GM18505 (cell line): Measurements from ENCODE around the gene PKP4.

Source experiments
- ATAC-seq: cut with Tn5 transposase; IDR thresholded peaks from one replicate; pipeline ENCODE4 v1.9.1; 2021; ENCODE audit not compliant: unreplicated experiment
- POLR2A ChIP-seq: IDR thresholded peaks from 4 replicates; pipeline ENCODE4 v1.6.1; 2011; ENCODE audit warnings: borderline replicate concordance; ENCODE audit not compliant: insufficient read depth, insufficient read length; ENCODE audit errors: extremely low read depth

The PKP4 gene

GRCh38 chr2:158719403-158719802 is 262.7 kb downstream of the PKP4 start:
- no peak for ATAC-seq
- no peak for TF ChIP-seq POLR2A

GRCh38 chr2:158722266-158723105 is 265.7 kb downstream of the PKP4 start:
- TF ChIP-seq POLR2A, result no peak
- no peak for ATAC-seq

GRCh38 chr2:158723181-158723838 is 266.6 kb downstream of the PKP4 start:
- TF ChIP-seq POLR2A, result no peak
- no peak for ATAC-seq

DNA sequence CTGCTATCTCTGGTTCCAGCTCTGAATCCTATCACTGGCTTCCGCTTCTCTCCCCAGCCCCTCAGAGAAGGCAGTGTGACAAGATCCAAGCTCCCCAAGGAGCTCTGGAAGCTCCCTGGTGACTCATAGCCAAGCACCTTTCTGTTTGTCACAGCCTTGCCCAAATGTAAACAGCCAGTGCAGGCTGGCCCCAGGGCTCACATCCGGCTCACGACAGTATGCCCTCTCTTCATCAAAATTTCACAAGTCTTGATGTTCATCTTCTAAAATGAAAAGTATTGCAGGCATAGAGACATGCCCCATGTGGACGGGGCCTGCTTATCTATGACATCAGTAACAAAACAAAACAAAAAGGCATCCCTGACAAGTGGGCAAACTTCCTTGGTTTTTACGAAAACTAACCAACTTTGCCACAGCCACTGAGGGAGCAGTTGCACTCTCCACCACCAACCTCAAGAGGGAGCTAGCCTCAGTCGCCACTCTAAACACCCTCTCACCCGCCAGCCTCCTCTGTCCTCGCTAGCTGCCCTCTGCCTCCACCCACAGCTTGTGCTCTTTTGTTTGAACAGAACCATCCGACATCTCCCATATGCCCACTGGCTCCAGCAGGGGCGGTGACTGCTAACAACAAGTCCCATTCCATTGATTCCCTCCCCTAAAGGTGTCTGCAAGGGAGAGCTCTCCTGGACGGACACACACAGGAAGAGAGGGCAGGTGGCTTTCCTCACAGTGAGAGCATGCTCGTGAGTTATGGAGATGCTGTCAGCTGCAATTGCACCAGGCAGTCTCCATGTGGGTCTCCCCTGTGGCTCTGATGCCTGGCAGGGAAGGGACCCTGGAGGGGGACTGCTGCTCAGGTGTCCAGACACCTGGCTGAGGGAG is 267.4 kb downstream of the PKP4 start:
- no peak for ATAC-seq
- TF ChIP-seq POLR2A, result no peak

GRCh38 chr2:158724803-158725381 is 268.1 kb downstream of the PKP4 start:
- ATAC-seq, result no peak
- no peak for TF ChIP-seq POLR2A

- TF ChIP-seq POLR2A, result no peak
- no peak for ATAC-seq
Measured at GRCh38 chr2:158725441-158725891, 268.7 kb downstream of the PKP4 start.

GRCh38 chr2:158726911-158727592 is 270.3 kb downstream of the PKP4 start:
- TF ChIP-seq POLR2A, result no peak
- ATAC-seq, result no peak

DNA sequence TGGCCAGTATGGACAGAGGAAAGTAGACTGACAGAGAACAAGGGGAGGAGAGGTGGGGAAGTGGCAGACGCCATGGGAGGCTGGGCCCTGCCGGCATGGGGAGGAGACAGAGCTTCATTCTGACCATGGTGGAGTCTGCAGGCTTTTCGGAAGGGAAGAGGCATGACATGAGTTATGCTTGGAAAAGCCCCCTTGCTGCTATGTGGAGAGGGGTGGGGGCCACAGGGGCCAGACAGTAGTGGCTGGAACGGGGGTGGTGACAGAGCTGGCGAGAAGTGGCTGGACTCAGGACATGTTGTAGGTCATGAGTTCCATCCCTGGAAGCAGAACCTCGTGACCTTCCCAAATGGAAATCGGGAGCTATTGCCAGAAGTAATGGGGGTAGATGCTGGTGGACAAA is 271.7 kb downstream of the PKP4 start:
- ATAC-seq, result no peak
- TF ChIP-seq POLR2A, result no peak

- ATAC-seq, result no peak
- TF ChIP-seq POLR2A, result no peak
Measured at GRCh38 chr2:158729451-158729850, 272.7 kb downstream of the PKP4 start.

GRCh38 chr2:158729873-158730620 is 273.3 kb downstream of the PKP4 start:
- no peak for TF ChIP-seq POLR2A
- no peak for ATAC-seq

DNA sequence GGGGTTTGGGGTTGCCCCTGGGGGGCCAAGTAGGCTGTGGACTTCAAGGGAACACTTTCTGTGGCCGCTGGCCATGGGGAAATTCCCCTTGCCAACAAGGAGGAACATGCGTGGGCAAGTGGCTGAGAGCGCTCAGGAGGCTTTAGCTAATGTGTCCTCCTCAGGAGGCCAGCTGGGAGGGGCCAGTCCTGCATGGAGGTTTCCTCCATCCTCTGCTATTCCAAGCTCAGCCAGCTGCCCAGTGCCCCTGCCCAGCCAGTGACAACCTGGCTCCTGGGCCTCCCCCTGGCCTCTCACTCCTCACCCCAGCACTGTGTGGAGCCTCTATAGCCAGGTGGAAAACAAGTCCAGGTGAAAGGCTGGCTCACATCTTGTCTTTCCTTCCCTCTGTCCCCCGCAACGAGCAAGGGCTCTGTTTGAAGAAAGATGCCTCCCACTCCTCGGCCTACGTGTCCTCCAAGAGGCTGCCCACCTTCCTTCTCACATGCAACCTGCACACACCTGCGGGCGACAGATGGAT is 273.9 kb downstream of the PKP4 start:
- no peak for TF ChIP-seq POLR2A
- ATAC-seq, result no peak

DNA sequence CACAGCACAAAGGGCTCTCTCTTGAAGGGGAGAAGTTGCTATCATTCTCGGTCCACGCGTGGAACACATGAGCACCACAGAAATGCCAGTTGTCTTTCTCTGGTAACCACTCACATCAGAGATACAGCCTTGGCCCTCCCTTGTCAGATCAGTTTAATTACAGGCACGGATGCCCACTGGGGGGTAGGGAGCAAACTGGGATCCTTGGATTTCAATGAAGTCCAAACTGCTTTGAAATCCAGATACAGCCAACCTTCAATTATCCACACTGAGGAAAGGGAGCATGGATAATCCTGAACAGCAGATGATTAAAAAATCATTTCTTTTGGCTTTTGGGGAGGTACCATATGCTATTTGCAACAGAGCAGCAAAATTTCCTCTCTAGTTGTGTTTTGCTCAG is 274.6 kb downstream of the PKP4 start:
- TF ChIP-seq POLR2A, result no peak
- ATAC-seq, result no peak
